Activated CD4-positive, alpha-beta T cell treated with anti-CD3 and anti-CD28 coated beads, Interleukin-2, amount 50 U/mL, for 48 hours (primary cell): ENCODE data around the gene VAMP2.
"Not testable (repeated sequence)": the region's sequence is repeated elsewhere in the genome, so short reads cannot be mapped to it uniquely, and the experiment has no call there.

Experiments
- DNase-seq, 2 experiments: peaks; one replicate each; pipeline ENCODE4 v3.0.0-alpha.2; 2020

VAMP2 gene

GRCh38 chr17:8175795-8176196, 13.0 kb upstream of the VAMP2 start:
- DNase-seq = peak in 1 of 2 experiments; percentile 28

GRCh38 chr17:8173871-8174322, 11.1 kb upstream of the VAMP2 start:
- DNase-seq = no peak

- DNase-seq = peak; percentile 76 to 84
Observed at GRCh38 chr17:8173056-8173870, 10.5 kb upstream of the VAMP2 start.

- not testable (repeated sequence) for DNase-seq
Observed at GRCh38 chr17:8170186-8170585, 7.4 kb upstream of the VAMP2 start.

- no peak for DNase-seq
Observed at GRCh38 chr17:8167526-8167925, 4.8 kb upstream of the VAMP2 start.

- no peak for DNase-seq
Observed at GRCh38 chr17:8166731-8167130, 4.0 kb upstream of the VAMP2 start.

GRCh38 chr17:8164815-8165131, 2.0 kb upstream of the VAMP2 start:
- DNase-seq = no peak

- DNase-seq = peak; percentile 84 to 90
Observed at GRCh38 chr17:8163978-8164814, 1.4 kb upstream of the VAMP2 start.

GRCh38 chr17:8162997-8163977, 539 bp upstream of the VAMP2 start:
- peak; percentile 34 to 51 for DNase-seq

GRCh38 chr17:8161289-8162232, 1.2 kb downstream of the VAMP2 start:
- no peak for DNase-seq

GRCh38 chr17:8160741-8161221, 2.0 kb downstream of the VAMP2 start:
- DNase-seq = no peak

GRCh38 chr17:8160224-8160577, 2.5 kb downstream of the VAMP2 start:
- DNase-seq = no peak

GRCh38 chr17:8159459-8160223, 3.1 kb downstream of the VAMP2 start:
- DNase-seq = no peak

- no peak for DNase-seq
Observed at GRCh38 chr17:8159032-8159400, 3.7 kb downstream of the VAMP2 start.

- DNase-seq = peak; percentile 95 to 96
Observed at GRCh38 chr17:8158267-8159031, 4.3 kb downstream of the VAMP2 start.

- peak; percentile 100 for DNase-seq
Observed at GRCh38 chr17:8156246-8156992, 6.3 kb downstream of the VAMP2 start.

- DNase-seq = no peak
Observed at GRCh38 chr17:8155996-8156245, 6.8 kb downstream of the VAMP2 start.

GRCh38 chr17:8155231-8155995, 7.3 kb downstream of the VAMP2 start:
- DNase-seq = no peak
